H1 (cell line): Measurements from ENCODE around the gene SNX2. TPM values are rescaled to one million over a fixed set of nuclear protein-coding genes. Genes with fewer than 3 reads are reported as not detected.

ENCODE experiments used
- CHD7 ChIP-seq: fragments of 300-600 bp; sonication (generic); IDR thresholded peaks from 2 replicates; pipeline ENCODE4 v1.7.1; 2012; ENCODE audit warnings: low read length, moderate library complexity, mild to moderate bottlenecking, inconsistent platforms; ENCODE audit not compliant: insufficient replicate concordance
- polyA plus RNA-seq, 7 experiments: library from polyadenylated mRNA; depleted of rRNA in 3 of 7; stranded (reverse) in 5 of 7; unstranded in 2 of 7; fragments of >200 nt in 5 of 7; fragments of 200-250 nt in 2 of 7; gene quantifications; 1 replicate in 5 of 7; 2 replicates in 1 of 7; 4 replicates in 1 of 7; pipeline versions ENCODE4 v1.2.1 to v1.2.3, GENCODE V29; 2011 to 2013; ENCODE audit warnings: missing spikeins in 2 of 7, mixed read lengths in 2 of 7
- total RNA-seq: library from RNA; stranded (reverse); fragmentation: NEBNext Ultra II Directional; extraction: Animal tissue kit (Norgen Biotek cat#: 25700); gene quantifications from 2 replicates; pipeline ENCODE4 v1.2.1, GENCODE V29; 2021

SNX2 gene
- total and polyA plus RNA-seq, 2 of the 8 experiments (the other 6 are each of a cell fraction or from before 2014, with no cell fraction given): 51.0 to 61.2 TPM

- TF ChIP-seq CHD7: no peak
These were observed 83.6 kb downstream of the SNX2 start (continued) for GRCh38 chr5:122858451-122858850.
